ENCODE results near the gene MED27. TPM values are rescaled to one million over a fixed set of nuclear protein-coding genes. Genes with fewer than 3 reads are reported as not detected.

Gene MED27
- total RNA-seq, 3 donors from 2014 or later: 13.0 to 16.3 (median 14.4) TPM

DNA sequence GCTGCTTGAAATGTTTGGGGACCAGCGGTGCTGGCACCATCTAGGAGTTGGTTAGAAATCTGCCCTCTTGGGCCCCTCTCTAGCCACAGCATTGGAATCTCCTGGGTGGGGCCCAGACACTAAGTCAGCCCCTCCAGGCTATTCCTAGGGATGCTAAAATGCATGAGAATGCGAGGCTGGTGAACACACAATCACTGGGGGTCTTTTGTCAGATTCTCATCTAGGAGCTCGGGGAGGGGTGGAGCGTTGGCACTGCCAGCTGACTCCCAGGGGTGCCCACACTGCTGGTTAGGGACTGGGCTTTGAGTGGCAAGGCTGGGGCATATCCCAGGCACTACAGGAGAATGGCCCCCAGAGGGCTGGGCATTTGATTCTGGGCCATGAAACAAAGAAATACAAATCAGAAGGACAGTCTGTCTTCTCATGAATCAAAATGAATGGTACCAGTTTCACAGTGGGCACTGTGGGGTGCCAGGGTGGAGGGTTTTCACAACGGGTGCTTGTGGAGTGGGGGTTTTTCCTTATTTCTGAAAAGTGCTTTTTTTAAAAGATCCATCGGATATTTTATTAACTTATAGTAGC is 212.0 kb downstream of the MED27 start:
- intact Hi-C loops (cut with DNase I, micrococcal nuclease): no loop called here
- TF ChIP-seq, protein P1, sequence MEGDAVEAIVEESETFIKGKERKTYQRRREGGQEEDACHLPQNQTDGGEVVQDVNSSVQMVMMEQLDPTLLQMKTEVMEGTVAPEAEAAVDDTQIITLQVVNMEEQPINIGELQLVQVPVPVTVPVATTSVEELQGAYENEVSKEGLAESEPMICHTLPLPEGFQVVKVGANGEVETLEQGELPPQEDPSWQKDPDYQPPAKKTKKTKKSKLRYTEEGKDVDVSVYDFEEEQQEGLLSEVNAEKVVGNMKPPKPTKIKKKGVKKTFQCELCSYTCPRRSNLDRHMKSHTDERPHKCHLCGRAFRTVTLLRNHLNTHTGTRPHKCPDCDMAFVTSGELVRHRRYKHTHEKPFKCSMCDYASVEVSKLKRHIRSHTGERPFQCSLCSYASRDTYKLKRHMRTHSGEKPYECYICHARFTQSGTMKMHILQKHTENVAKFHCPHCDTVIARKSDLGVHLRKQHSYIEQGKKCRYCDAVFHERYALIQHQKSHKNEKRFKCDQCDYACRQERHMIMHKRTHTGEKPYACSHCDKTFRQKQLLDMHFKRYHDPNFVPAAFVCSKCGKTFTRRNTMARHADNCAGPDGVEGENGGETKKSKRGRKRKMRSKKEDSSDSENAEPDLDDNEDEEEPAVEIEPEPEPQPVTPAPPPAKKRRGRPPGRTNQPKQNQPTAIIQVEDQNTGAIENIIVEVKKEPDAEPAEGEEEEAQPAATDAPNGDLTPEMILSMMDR (IDR thresholded peaks at IDR 0.05): no peak
- no peak for DNase-seq
- no peak for ATAC-seq
- H3K9me3 ChIP-seq: no peaks in the 10 kb centered on the region
- H3K36me3 ChIP-seq (ENCODE audit: low read depth): no peaks in the 10 kb centered on the region
- no peak overlapping the region for H3K4me3 ChIP-seq
- no peaks in the 10 kb centered on the region for H3K4me1 ChIP-seq (ENCODE audit: low read depth)

DNA sequence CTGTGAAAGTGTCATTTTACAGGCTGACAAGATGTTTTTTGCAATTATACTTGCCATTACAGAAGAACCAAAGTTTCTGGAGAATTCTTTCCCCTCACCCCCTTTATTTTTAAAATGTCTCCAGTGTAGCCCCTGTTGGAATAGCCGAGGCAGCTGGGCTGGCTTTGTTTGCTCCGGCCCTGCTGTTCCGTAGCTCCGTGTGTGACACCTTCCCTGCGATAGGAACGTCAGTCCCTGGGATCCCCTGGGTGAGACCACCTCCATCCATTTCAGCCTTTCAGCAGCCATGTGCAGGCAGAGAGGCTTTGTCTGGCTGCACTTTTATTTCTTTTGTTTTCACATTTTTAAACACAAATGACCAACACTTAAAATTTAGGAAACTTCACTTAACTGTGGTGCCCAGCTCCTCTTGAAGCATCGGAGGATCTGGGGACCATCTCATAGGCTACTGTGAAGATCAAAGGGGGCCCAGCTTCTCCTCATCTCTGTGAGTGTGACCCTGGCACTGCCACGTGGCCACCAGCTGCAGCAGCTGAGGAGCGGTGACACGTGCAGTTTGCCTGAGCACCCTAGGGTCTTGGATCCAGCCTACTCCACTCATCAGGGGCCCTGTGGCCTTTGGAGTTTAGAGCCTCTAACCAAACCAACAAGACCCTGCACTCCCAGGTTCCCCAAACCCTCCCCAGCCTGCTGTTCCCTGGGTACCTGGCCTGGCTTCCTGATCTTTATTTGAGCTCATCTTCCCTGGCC is 214.0 kb downstream of the MED27 start:
- no peaks in the 10 kb centered on the region for H3K4me1 ChIP-seq (ENCODE audit: low read depth)
- no peak for ATAC-seq
- intact Hi-C loops (cut with DNase I, micrococcal nuclease): no loop called here
- TF ChIP-seq, protein P1 (IDR thresholded peaks at IDR 0.05): no peak
- no peak overlapping the region for H3K4me3 ChIP-seq
- DNase-seq: no peak
- H3K36me3 ChIP-seq (ENCODE audit: low read depth): no peaks in the 10 kb centered on the region
- H3K9me3 ChIP-seq: no peaks in the 10 kb centered on the region

- TF ChIP-seq, protein P1 (IDR thresholded peaks at IDR 0.05): no peak
These were observed 215.1 kb downstream of the MED27 start for GRCh38 chr9:131864531-131864930.

DNA sequence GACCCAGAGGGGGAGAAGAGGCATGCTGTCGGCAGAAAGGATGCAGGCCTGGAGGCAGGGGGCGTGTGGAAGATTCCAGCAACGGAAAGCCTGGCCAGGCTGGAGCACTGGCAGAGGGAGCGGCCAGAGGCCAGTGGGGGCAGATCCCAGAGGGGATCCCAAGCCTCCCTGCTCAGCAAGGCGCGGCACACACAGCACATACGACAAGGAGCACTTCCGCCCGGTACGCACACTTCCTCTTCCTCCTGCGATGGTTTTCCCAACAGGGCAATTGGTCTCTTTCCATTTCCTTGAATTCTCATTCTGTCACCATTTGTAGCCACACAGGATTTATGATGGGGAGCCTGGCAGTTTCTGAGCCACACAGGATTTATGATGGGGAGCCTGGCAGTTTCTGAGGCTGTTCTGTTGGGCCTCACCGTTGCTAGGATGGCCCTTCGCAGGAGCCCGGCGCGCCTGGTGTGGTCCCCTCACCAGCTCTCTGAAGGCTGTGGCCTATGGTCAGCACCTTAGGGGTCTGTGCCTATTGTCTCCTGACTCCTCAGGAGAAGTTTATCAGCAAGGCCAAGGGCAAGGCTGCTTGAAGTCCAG is 216.3 kb downstream of the MED27 start:
- TF ChIP-seq, protein P1 (IDR thresholded peaks at IDR 0.05): no peak
- intact Hi-C loops (cut with DNase I, micrococcal nuclease): no loop called here
- Histone ChIP-seq H3K36me3 (ENCODE audit: low read depth) (no peaks in the 10 kb centered on the region), H3K4me1 (ENCODE audit: low read depth) (no peaks in the 10 kb centered on the region), H3K9me3 (no peaks in the 10 kb centered on the region), H3K4me3 (no peak overlapping the region)
- ATAC-seq: no peak
- DNase-seq: no peak

More at GRCh38 chr9:131864531-131864930, 215.1 kb downstream of the MED27 start:
- intact Hi-C loops (cut with DNase I, micrococcal nuclease): no loop called here
- H3K9me3 ChIP-seq: no peaks in the 10 kb centered on the region
- H3K4me3 ChIP-seq: no peak overlapping the region
- DNase-seq: no peak
- ATAC-seq: no peak
- H3K4me1 ChIP-seq (ENCODE audit: low read depth): no peaks in the 10 kb centered on the region
- H3K36me3 ChIP-seq (ENCODE audit: low read depth): no peaks in the 10 kb centered on the region

DNA sequence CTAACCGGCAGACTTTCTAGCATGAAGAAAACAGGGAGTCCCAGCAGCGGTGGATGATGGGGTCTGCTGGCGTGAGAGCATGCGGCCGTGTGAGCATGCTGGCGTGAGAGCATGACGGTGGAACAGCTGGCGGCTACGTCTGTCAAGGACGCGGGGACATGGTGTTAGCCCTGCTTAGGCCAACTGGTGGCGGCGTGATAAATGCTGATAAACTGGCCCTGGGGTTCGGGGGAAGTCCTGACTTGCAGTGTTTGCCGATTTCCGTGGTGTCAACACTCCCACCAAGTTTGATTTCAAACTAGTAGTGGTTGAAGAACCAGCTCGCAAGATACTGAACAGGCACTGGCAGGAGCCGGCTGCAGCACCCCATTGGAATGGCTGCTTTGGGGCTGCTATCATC is 217.4 kb downstream of the MED27 start:
- TF ChIP-seq, protein P1 (IDR thresholded peaks at IDR 0.05): no peak
- no peak for DNase-seq
- intact Hi-C loops (cut with DNase I, micrococcal nuclease): no loop called here
- Histone ChIP-seq H3K9me3 (no peaks in the 10 kb centered on the region), H3K4me1 (ENCODE audit: low read depth) (no peaks in the 10 kb centered on the region), H3K4me3 (no peak overlapping the region), H3K36me3 (ENCODE audit: low read depth) (no peaks in the 10 kb centered on the region)
- ATAC-seq: no peak

Measured in mucosa of descending colon (tissue), 3 donors.